Measurements from ENCODE around the gene PCDHGA5. TPM values are rescaled to one million over a fixed set of nuclear protein-coding genes. Genes with fewer than 3 reads are reported as not detected.
"Not testable (repeated sequence)": the region's sequence is repeated elsewhere in the genome, so short reads cannot be mapped to it uniquely, and the experiment has no call there.

Gene PCDHGA5
- total and polyA plus RNA-seq, 2 donors (not counting 1 experiment from before 2014, with no cell fraction given), result 1.4 to 2.6 TPM

DNA sequence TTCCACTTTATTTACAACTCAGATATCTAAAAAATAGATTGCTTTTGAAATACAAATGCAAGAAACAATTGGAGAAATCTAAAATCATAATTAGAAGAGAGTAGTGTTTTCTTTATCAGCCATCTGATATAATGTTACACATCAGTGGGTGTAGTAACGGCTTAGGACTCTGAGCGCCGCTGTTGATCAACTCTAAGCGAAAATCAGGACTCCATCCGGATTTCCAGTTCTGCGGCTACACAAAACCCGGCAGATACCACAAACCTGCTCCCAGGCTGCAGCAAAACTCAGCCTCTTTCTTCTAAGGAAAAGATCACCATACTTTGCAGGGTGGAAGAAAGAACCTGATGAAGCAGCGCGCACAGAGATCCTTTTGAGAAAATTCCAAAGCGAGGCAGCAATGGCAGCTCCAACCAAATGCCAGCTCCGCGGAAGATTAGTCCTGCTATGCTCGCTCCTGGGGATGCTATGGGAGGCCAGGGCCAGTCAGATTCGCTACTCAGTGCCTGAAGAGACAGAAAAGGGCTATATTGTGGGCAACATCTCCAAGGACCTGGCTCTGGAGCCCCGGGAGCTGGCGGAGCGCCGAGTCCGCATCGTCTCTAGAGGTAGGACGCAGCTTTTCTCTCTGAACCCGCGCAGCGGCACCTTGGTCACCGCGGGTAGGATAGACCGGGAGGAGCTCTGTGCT, 38.7 kb downstream of the PCDHGA5 start, which contains the start of gene PCDHGA9:
TSS of gene PCDHGA9 (plus strand) at position 226 of the 691 bp plus-strand sequence. CDS start at position 401, 175 bp downstream.
- Histone ChIP-seq H4K20me1 (ENCODE audit: control insufficient read depth, extremely low read depth, insufficient read depth, low read length) (no peaks in the 10 kb centered on the region), H2AFZ (ENCODE audit: low read length) (no peak within 1 kb of the TSS), H3K4me3 (replicated peaks in 1 of 4; ENCODE audit: control extremely low read depth in 1 of 4, insufficient read depth in 1 of 4, low read depth in 3 of 4, low read length in 4 of 4) (peak within 1 kb of the TSS; percentile 8 to 50 (median 17)), H3K9ac (ENCODE audit: insufficient read depth, low read length) (no peak within 1 kb of the TSS), H3K27ac (ENCODE audit: insufficient read depth, low read length) (no peak within 1 kb of the TSS), H3K9me3 (ENCODE audit: control insufficient read depth, insufficient read depth, low read depth, low read length) (peaks cover 4% of the 10 kb centered on the region), H3K79me2 (ENCODE audit: control insufficient read depth, insufficient read depth, low read length) (no peaks in the 10 kb centered on the region), H3K4me1 (ENCODE audit: control insufficient read depth, extremely low read depth, insufficient read depth, low read length) (no peaks in the 10 kb centered on the region), H3K36me3 (ENCODE audit: control insufficient read depth, insufficient read depth, low read length) (no peaks in the 10 kb centered on the region), H3K27me3 (ENCODE audit: control insufficient read depth, insufficient read depth, low read length) (no peaks in the 10 kb centered on the region), H3K4me2 (ENCODE audit: extremely low read depth, insufficient read depth, low read length) (peak within 1 kb of the TSS; percentile 62)
- no peak for TF ChIP-seq EZH2 (IDR thresholded peaks at IDR 0.05; ENCODE audit: low read length, missing control alignments)
- TF ChIP-seq, protein P1, sequence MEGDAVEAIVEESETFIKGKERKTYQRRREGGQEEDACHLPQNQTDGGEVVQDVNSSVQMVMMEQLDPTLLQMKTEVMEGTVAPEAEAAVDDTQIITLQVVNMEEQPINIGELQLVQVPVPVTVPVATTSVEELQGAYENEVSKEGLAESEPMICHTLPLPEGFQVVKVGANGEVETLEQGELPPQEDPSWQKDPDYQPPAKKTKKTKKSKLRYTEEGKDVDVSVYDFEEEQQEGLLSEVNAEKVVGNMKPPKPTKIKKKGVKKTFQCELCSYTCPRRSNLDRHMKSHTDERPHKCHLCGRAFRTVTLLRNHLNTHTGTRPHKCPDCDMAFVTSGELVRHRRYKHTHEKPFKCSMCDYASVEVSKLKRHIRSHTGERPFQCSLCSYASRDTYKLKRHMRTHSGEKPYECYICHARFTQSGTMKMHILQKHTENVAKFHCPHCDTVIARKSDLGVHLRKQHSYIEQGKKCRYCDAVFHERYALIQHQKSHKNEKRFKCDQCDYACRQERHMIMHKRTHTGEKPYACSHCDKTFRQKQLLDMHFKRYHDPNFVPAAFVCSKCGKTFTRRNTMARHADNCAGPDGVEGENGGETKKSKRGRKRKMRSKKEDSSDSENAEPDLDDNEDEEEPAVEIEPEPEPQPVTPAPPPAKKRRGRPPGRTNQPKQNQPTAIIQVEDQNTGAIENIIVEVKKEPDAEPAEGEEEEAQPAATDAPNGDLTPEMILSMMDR (conservative IDR thresholded peaks at IDR 0.05 in 1 of 2, IDR thresholded peaks at IDR 0.05 in 1 of 2; ENCODE audit: low read depth in 1 of 2, low read length in 2 of 2), result peak; percentile 40 to 49
- peak; percentile 24 to 57 for DNase-seq (ENCODE audit: low read depth in 2 of 2)

DNA sequence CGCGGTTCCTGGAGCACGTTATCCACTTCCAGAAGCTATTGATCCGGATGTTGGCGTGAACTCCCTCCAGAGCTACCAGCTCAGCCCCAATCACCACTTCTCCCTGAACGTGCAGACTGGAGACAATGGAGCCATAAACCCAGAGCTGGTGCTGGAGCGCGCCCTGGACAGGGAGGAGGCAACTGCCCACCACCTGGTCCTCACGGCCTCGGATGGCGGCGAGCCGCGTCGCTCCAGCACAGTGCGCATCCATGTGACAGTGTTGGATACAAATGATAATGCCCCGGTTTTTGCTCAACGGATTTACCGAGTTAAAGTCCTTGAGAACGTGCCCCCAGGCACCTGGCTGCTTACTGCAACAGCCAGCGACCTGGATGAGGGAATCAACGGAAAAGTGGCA, 39.4 kb downstream of the PCDHGA5 start:
- peaks cover 4% of the 10 kb centered on the region for H3K9me3 ChIP-seq (ENCODE audit: control insufficient read depth, insufficient read depth, low read depth, low read length)
- H3K27ac ChIP-seq (ENCODE audit: insufficient read depth, low read length), result no peak overlapping the region
- TF ChIP-seq, protein P1 (conservative IDR thresholded peaks at IDR 0.05 in 1 of 2, IDR thresholded peaks at IDR 0.05 in 1 of 2; ENCODE audit: low read depth in 1 of 2, low read length in 2 of 2), result no peak
- no peak for TF ChIP-seq EZH2 (IDR thresholded peaks at IDR 0.05; ENCODE audit: low read length, missing control alignments)
- H2AFZ ChIP-seq (ENCODE audit: low read length), result no peak overlapping the region
- no peaks in the 10 kb centered on the region for H3K36me3 ChIP-seq (ENCODE audit: control insufficient read depth, insufficient read depth, low read length)
- no peak for DNase-seq (ENCODE audit: low read depth in 2 of 2)
- peak overlapping the region; percentile 29 for H3K4me2 ChIP-seq (ENCODE audit: extremely low read depth, insufficient read depth, low read length)
- H3K4me1 ChIP-seq (ENCODE audit: control insufficient read depth, extremely low read depth, insufficient read depth, low read length), result no peaks in the 10 kb centered on the region
- H4K20me1 ChIP-seq (ENCODE audit: control insufficient read depth, extremely low read depth, insufficient read depth, low read length), result no peaks in the 10 kb centered on the region
- H3K9ac ChIP-seq (ENCODE audit: insufficient read depth, low read length), result no peak overlapping the region
- peak overlapping the region in 1 of 4 experiments; percentile 50 for H3K4me3 ChIP-seq (replicated peaks in 1 of 4; ENCODE audit: control extremely low read depth in 1 of 4, insufficient read depth in 1 of 4, low read depth in 3 of 4, low read length in 4 of 4)
- no peaks in the 10 kb centered on the region for H3K79me2 ChIP-seq (ENCODE audit: control insufficient read depth, insufficient read depth, low read length)
- H3K27me3 ChIP-seq (ENCODE audit: control insufficient read depth, insufficient read depth, low read length), result no peaks in the 10 kb centered on the region

DNA sequence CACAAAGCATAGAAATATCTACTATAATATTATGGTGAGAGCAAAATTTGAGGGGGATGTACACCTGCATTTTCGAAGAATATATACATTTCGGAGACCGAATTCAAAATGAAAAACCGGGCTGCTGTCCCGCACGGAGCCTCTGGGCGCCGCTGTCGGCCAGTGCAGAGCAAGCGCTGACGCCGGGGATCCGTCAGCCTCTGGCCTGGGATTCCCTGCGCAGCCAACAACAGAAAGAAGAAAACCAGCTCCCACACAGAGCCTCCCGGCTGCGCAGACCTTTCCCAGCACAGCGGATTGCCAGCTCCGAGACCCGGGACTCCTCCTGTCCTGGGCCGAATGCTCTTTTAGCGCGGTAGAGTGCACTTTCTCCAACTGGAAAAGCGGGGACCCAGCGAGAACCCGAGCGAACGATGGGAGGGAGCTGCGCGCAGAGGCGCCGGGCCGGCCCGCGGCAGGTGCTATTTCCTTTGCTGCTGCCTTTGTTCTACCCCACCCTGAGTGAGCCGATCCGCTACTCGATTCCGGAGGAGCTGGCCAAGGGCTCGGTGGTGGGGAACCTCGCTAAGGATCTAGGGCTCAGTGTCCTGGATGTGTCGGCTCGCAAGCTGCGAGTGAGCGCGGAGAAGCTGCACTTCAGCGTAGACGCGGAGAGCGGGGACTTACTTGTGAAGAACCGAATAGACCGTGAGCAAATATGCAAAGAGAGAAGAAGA, 44.0 kb downstream of the PCDHGA5 start, which contains the start of gene PCDHGB6:
TSS of gene PCDHGB6 (plus strand) at position 232 of the 716 bp plus-strand sequence. CDS start at position 414, 182 bp downstream.
- not testable (repeated sequence) for H3K4me1 ChIP-seq (ENCODE audit: control insufficient read depth, extremely low read depth, insufficient read depth, low read length); H3K9ac ChIP-seq (ENCODE audit: insufficient read depth, low read length); H4K20me1 ChIP-seq (ENCODE audit: control insufficient read depth, extremely low read depth, insufficient read depth, low read length); H3K36me3 ChIP-seq (ENCODE audit: control insufficient read depth, insufficient read depth, low read length); H3K4me2 ChIP-seq (ENCODE audit: extremely low read depth, insufficient read depth, low read length); H3K79me2 ChIP-seq (ENCODE audit: control insufficient read depth, insufficient read depth, low read length); H3K9me3 ChIP-seq (ENCODE audit: control insufficient read depth, insufficient read depth, low read depth, low read length); H3K27ac ChIP-seq (ENCODE audit: insufficient read depth, low read length); H2AFZ ChIP-seq (ENCODE audit: low read length); H3K27me3 ChIP-seq (ENCODE audit: control insufficient read depth, insufficient read depth, low read length)
- H3K4me3 ChIP-seq (replicated peaks in 1 of 4; ENCODE audit: control extremely low read depth in 1 of 4, insufficient read depth in 1 of 4, low read depth in 3 of 4, low read length in 4 of 4), result peak within 1 kb of the TSS in 3 of 4 experiments; percentile 9 to 41 (median 39)
- TF ChIP-seq, protein P1 (conservative IDR thresholded peaks at IDR 0.05 in 1 of 2, IDR thresholded peaks at IDR 0.05 in 1 of 2; ENCODE audit: low read depth in 1 of 2, low read length in 2 of 2), result peak; percentile 41 to 57
- peak; percentile 30 to 54 for DNase-seq (ENCODE audit: low read depth in 2 of 2)
